Stimulated activated CD4-positive, alpha-beta T cell treated with anti-CD3 and anti-CD28 coated beads, Interleukin-15, amount 100 ng/mL, for 48 hours (primary cell): Measurements from ENCODE around the gene GALNT16.

ENCODE experiments used
- DNase-seq, 2 donors: peaks; one replicate each; pipeline ENCODE4 v3.0.0-alpha.2; 2020; ENCODE audit warnings: low read depth in 2 of 2

The GALNT16 gene

DNA sequence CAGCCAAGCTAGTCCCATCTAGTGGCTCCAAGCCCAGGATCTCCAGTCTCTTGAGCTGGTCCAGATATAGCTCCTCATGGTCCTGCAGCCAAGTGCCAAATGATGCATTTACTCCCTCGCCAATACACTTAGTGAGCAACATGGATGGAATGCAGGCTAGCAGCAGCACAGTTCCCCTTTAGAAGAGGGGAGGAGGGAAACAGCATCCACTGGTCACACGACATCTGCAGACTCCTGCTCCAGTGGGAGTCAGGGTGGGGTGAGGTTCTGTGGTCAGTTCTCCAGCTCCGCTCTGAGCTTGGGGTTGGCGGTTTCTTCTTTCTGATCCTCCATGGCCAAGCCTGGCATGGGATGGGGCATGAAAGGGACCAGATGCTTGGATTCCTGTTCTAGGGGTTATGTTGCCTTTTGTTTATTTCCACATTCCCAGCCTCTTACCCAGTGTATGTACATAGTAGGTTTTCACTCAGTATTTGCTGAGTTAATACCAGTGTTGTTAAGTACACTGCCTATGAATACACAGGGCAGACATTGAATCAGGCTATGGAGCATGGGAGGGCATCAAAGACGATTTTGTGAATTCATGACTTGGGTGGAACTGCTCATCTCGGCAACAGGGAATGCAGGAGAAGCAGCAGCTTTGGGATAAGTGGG, 57.3 kb downstream of the GALNT16 start:
- no peak for DNase-seq

- no peak for DNase-seq
Measured at GRCh38 chr14:69317780-69318179, 57.8 kb downstream of the GALNT16 start.

GRCh38 chr14:69318241-69318640, 58.3 kb downstream of the GALNT16 start:
- no peak for DNase-seq

DNA sequence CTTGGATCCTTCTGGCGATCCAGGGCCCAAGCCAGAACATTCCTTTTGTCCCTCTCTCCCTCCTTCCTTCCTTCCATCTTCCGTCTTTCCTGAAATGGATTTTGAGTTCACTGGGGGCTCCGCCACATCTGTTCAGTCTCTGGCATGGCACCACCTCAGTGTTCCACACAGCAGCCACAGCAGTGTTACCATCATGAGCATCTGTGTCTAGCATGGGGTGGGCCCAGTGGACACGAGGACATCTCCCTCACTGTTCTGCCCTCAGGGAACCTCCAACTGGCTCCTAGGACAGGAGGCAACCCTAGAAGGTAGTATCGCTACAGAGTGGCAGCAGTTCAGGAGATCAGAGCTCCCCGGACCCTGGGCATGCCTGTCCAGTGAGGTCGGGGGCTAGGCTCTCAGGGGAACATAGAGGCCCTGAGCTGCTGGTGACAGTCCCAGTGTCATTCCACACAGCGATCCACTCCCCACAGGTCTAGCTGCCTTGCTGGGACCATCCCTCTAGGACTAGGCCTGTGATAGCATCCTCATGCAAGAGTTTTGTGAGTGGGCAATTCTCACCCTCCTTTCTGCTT, 59.0 kb downstream of the GALNT16 start:
- DNase-seq: no peak

DNA sequence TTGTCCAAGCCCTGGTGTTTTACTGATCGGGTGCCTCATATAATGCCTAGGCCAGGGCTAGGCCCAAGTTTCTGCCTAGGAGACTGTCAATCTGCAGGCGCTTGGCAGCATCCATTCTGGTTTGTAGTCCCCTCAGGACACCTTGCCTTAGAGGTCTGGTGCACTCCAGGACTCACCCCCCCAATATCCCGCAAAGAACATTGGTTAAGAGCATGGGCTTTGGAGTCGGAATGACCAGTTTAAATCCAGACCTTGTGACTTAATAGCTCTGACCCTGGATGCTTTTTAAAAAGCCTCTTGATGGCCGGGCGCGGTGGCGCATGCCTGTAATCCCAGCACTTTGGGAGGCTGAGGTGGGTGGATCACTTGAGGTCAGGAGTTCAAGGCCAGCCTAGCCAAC, 60.0 kb downstream of the GALNT16 start:
- DNase-seq: no peak

DNA sequence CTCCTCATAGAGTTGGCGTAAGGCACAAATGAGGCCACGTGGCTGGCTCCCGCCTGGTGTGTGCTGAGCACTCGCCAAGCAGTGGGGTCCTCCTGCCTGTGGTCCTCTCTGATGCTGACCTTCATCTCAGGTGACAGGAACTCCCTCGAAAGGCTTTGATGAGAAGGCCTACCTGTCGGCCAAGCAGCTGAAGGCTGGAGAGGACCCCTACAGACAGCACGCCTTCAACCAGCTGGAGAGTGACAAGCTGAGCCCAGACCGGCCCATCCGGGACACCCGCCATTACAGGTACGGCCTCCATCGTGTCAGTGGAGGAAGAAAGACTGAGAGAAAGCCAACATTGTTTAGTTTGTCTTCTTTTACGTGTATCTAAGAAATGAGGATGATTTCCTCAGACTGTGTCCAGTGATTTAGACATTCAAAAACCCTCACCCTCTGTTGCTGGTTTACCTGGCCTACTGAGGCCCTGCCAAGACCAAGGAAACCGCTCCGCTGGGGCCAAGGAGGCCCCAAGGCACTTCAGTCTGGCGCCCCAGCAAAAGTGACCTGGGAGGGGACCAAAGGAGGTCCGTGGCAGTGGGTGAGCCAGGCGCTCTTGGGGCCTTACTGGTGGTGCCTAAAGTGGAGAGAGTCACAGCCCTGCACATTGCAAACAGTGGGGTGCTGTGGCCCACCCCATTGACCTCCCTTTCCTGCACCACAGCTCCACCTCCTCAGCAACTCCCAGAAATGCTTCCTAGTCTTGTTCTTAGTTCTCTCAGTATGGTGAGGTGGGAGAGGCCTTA, 60.8 kb downstream of the GALNT16 start:
- DNase-seq: no peak

GRCh38 chr14:69321601-69322330, 61.8 kb downstream of the GALNT16 start:
- DNase-seq: no peak

DNA sequence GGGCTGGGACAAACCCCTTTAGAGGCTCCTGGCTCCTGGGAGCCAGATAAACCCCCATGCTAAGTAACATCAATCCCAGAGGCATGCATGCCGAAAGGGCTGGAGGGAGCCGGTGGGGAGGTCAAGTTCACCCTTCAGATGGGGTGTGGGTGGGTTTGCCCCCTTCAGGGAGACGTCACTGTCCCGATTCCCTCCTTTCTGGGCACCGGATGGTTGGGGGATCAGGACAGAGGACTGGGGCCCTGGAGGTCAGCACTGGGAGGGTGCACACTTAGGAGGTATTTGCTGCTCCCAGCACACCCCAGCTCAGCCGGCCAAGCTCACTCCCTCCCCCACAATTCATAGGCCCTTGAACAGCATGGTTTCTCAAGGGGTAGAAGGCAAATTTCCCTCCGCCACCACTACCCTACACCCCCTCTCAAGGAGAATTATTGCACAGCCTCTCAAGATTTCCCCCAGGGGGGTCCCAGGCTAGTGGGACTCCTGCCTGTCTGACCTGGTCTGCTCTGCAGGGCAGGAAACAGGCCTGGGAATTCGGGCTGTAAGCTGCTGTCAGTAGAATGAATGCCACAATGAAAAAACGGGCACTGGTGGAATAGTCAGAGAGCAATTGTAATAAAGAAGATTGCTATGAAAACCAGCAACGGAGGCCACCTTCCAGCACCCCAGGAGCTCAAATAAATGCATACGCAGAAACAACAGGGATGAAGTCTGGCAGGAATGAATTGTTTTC, 63.5 kb downstream of the GALNT16 start:
- DNase-seq: no peak

GRCh38 chr14:69323999-69324282, 64.0 kb downstream of the GALNT16 start:
- DNase-seq: no peak

DNA sequence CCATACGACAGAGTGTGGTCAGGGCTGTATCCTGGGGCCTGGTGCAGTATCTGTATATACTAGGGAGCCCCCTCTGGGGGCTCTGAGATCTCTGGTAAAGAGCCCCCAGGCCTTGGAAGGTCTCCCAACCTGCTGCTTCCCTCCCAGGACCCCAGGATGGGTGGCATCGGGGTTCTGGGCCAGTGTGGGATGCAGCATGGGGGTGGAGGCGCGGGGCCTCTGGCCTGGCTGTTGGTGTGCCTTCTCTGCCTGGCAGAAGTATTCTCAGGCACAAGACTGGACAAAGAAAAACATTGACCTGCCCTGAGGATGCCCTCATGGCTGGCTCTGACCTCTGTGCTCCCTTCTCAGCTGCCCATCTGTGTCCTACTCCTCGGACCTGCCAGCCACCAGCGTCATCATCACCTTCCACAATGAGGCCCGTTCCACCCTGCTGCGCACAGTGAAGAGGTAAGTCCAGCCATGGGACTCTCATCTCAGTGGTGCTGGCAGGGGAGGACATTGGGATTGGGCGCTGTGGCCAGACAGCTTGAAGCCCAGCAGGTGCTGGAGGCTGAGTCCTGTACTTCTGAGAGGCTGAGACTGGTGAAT, 64.5 kb downstream of the GALNT16 start:
- no peak for DNase-seq

- DNase-seq: no peak
Measured at GRCh38 chr14:69325086-69325485, 65.1 kb downstream of the GALNT16 start.

- DNase-seq: no peak
Measured at GRCh38 chr14:69325646-69326265, 65.8 kb downstream of the GALNT16 start.

DNA sequence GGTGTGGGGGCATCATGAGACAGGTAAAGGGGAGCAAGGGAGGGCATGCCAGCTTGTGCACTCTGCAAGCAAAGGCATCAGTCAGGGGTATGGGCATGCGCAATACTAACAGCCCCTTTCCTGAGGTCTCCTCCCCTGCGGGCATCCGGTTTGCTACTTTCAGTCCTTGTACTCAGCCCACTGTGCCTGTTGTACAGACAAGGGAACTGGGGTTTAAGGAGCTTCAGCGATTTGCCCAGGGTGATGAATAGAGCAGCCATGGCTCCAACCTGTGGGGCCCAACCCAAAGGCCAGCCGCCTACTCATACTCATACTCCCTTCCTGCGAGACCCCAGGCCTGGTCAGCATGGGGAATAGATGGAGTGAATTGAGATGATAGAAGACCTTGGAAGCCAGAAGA, 66.7 kb downstream of the GALNT16 start:
- DNase-seq: no peak

GRCh38 chr14:69327507-69327906, 67.5 kb downstream of the GALNT16 start:
- no peak for DNase-seq

DNA sequence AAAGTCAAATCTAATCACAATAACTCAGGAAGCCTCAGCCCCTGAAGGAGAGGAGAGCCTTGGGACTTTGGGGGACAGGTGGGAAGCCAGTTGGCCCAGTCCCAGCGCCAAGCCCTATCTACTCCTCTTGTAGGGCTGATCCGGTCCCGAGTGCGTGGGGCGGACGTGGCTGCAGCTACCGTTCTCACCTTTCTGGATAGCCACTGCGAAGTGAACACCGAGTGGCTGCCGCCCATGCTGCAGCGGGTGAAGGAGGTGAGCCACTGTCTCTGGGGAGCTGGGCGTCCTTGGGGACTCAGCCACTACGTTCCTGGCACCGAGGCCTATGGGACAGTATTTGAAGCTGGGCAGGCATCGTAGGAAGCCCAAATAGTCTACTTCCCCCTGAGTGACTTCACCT, 68.4 kb downstream of the GALNT16 start:
- no peak for DNase-seq

DNA sequence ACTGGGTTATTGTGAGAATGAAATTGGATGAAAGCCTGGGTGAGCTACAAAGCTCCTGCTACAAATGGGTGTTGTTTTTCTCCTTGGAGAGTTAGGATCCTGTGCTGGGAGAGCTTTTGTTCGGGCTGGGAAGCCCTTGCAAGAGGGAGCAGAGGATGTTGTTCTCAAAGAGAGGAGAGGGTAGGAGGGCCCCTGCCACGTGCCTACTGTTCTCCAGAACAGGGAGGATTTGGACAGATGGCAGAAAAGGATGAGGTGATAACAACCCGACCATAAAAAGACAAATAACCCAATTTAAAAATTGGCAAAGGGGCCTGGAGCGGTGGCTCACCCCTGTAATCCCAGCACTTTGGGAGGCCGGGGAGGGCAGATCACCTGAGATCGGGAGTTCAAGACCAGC, 68.8 kb downstream of the GALNT16 start:
- no peak for DNase-seq

DNA sequence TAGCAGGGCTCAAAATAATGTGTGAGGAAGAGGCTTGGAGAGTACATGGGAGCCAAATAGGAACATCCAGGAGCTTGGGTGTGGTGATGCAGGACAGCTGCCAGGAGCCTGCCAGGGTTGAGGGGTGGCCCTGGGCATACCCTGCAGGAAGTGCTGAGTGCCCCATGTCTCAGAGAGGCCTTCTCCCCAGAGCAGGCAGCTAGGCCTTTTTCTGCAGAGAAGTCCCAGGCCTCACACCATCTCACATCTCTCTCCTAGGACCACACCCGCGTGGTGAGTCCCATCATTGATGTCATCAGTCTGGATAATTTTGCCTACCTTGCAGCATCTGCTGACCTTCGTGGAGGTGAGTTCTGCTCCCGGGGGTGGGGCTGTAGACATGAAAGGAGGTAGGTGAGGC, 71.2 kb downstream of the GALNT16 start:
- DNase-seq: no peak

- DNase-seq: no peak
Measured at GRCh38 chr14:69332782-69333395, 72.9 kb downstream of the GALNT16 start.

DNA sequence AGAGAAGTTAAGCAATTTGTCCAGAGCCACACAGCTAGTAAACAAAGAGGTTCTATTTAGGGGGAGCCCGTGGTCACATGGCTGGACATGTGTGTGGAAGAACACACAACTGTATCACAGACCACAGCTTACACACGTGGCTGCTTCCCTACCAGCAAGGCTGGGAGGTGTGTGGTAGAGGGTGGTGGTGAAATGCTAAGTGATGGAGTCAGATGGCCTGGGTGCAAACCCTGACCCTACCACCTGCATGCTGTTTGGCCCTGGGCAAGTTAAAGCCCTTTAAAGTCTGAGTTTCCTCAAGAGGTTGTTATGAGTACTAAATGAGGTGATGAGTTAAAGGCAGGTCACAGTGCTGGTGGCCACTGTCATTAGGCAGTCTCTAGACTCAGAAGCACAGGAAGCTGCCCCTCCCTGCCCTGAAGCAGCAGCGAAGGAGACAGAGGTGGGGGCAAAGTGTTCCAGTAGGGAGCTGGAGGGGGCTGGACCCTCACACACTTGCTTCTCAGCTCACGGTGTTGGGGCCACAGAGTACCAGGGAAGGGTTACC, 73.9 kb downstream of the GALNT16 start:
- DNase-seq: no peak

DNA sequence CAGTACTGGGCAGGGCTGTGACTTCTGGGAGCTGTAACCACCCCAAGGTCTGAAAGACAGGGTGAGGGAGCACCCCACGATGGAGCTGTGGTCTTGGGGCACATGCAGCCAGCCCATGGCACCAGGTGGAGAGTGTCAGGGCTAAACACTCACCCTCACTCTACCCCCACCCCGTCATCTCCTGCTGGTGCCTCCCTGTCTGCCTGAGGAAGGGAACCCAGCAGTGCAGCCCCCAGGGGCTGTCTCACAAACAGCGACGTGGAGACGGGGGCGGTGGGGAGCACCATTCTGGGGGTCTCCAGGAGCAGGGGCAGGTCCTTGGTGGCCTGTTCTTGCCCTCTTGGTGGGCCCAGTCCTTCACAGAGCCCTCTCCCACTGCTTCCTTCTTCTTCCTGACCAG, 74.6 kb downstream of the GALNT16 start:
- no peak for DNase-seq
